Activated T-helper 1 cell treated with anti-CD3 and anti-CD28 coated beads, Interleukin-2, amount 50 U/mL, for 16 hours (primary cell): ENCODE data around the gene CAT.
"Not testable (repeated sequence)": the region's sequence is repeated elsewhere in the genome, so short reads cannot be mapped to it uniquely, and the experiment has no call there.

Source experiments
- DNase-seq, 2 donors: peaks; one replicate each; pipeline ENCODE4 v3.0.0-alpha.2; 2020; ENCODE audit warnings: low read depth in 1 of 2, low spot score in 1 of 2

Gene CAT

DNA sequence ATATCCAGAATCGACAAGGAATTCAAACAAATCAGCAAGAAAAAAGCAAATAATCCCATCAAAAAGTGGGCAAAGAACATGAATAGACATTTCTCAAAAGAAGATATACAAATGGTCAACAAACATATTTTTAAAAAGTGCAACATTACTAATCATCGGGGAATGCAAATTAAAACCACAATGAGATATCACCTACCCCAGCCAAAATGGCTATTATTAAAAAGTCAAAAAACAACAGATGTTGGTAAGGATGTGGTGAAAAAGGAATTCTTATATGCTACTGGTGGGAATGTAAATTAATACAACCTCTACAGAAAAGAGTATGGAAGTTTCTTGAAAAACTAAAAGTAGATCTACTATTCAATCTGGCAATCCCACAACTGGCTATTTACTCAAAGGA lies 13.9 kb upstream of the CAT start:
- DNase-seq: not testable (repeated sequence)

DNA sequence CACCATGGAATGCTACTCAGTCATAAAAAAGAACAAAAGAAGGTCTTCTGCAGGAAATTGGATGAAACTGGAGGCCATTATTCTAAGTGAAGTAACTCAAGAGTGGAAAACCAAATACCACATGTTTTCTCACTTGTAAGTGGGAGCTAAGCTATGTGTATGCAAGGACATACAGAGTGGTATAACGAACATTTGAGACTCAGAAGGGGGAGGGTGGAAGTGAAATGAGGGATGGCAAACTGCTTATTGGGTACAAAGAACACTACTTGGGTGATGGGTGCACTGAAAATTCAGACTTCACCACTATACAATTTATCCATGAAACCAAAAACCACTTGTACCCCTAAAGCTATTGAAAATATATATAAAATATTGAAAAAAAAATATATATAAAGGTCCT lies 13.4 kb upstream of the CAT start:
- no peak for DNase-seq

DNA sequence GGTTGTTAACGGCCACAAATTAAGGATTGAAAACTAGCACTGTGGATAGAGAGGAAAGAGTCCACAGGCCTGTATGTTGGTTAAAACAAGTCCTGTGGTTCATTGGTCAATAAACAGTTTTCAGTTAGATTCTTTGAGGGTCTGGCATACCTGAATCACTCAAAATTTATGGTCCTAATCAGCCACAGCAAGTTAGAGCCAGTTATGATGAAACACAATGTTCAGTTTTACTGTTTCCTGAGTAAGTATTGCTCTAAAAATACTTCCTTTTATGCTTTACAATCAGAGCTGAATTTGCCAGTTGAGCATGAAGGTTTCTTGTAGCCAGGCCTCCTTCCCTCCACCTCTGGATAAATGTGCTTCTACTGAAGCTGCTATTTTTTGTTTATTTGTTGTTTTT lies 12.9 kb upstream of the CAT start:
- no peak for DNase-seq

DNA sequence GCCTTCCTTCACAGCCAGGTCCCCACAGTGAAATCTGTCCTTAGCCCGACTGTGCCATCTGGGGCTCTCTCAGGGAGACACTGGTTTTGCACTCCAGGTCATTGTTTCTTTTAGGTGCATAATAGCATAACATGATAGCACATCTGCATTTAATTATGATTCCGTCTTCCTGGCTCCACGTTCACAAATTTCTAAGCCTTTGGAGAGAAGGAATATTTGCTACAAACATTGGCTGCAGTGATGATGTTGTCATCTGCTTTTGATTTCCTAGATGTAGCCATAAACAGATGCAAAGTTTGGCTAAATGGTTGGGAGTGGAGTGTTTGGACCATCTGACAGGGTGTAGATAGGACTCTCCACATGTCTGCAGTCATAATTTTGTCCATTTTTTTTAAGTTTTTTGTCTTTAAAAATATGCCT lies 12.0 kb upstream of the CAT start:
- DNase-seq: no peak

DNA sequence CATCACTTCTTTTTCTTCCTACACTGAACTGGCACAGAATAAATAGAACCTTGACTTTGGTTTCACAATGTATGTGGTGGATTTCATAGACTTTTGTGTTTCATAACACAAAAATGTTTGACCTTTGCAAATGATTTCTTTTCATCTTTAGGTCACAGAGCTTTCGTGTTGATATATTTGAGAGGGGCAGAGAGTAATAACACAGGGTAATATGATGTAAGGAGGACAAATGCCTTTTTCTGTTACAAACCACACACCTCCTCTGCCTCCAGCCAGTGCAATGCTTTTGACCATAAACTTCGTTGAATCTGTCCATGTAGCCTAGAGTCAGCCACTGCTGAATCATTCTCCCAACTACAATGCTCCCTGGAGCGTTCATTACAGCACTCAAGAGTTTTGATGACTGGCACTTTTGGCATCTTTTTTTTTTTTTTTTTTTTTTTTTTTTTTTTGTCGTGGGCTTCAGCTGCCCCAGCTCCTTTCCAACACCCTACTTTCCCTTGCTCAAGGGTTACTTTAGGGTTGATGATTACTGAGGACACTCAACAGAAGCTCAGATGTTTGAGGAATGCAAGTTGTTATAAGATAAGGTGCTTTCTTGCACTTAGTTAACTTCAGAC lies 11.4 kb upstream of the CAT start:
- DNase-seq: no peak

DNA sequence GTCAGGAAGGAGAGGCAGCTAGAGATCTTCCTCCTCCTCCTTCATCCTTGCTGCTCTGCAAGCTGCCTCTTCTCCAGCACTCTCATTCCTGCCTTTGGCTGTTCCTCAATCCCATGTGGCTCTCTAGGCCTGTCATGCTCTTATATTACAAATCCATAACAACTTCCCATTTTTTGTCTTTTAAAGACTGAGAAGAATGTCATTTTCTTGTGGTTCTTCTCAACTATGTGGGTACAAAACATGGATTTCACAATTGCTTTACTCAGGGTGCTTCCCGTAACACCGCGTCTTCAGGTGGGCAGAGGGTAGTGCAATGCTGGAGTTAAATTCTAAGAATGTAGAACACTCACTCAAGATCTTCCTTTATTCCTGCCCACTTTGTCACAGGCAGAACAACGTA lies 6.8 kb upstream of the CAT start:
- no peak for DNase-seq

DNA sequence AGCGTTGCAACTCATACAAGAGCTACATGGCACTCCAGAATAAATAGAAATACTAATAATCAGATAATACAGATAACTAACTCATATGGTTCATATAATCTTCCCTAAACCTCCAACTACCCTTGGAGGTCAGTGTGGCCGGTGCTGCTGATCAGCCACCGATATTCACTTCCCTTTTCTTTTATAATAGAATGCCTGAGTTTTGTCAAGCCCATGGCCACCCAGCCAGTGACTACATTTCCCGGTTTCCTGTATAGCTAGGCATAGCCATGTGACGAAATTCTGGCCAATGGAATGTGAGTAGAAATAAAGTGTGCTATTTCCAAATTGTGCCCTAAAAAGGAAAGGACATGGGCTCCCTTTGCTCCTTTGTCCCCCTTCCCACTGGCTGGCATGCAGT lies 5.9 kb upstream of the CAT start:
- DNase-seq: no peak

DNA sequence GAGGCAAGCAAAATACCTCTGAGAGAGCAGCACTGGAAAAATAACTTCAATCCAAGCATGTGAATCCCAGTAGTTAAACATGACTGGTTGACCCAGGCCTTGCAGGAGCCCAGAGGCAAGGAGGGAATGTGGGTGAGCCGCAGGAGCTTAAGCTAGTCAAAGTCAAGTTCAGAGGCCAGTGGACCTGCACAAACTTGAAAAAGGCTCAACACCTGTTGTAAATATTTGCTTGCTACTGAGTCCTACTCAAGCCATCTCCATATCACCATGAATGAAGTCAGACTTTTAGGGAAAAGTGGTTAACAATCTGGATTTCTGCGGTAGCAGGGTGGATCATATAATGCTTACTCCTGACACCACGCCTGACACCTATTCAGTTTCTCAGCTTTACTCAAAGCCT lies 4.8 kb upstream of the CAT start:
- no peak for DNase-seq

DNA sequence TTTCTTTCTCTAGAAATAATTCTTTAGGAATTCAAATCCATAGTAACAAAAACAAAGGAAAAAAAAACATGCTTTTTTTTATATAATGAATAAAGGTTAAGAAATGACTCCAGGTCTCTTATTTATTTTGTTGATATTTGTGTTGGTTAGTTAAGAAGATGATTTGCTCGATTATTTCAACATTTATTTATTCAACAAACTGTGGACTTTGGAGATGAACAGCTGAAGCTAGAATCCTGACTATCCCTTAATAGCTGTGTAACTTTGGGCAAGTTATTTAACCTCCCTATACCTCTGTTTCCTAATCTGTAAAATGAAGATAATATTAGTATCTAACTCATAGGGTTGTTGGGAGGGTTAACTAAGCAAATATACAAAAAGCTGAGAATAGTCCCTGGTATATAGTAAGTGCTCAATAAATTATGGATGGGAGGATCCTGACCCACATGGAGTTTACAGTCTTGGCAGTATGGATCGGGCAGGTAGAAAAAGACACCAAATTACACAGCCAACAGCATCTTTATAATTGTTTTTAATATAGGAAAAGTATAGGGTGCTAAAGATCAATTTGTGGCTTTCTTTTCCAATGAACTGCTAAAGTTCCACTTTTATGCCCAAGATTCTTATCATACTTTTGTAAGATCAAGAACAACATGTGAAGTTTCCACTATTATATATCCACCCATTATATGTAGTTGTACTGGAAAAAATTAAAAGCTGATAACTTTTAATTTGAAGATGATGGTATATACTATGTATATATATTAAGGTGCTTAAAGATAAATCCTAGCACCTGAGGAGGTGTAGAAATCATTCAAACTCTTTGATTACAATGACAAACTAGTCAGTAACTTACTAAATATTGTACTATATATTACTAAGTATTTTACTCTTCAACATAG lies 1.3 kb upstream of the CAT start:
- DNase-seq: no peak

DNA sequence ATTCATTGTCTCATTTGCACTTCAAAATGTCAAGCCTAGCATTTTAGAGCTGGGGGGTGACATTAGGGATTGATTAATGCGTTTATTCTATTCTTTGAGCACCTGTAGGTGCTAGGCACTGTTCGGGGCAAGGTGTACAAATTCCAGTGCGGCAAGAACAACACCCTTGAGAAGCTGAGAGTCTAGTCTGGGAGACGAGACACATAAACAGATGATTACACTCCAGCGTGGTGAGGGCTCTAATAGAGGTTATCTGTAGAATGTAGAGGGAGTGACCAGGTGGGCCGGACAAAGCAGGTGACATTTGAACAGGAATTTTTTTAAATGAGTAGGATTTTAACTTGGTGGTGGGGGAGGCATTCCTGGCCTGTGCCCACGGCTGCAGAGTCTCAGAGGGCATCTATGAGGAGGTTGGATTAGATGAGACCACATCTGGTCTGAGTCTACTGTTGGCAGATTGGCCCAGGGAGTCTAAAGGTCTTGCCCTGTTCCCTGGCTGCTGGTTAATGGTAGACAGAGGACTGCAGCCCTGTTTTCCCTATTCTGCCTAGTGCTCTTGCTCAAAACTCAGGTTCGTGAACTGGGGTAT lies 970 bp downstream of the CAT start:
- DNase-seq: no peak

DNA sequence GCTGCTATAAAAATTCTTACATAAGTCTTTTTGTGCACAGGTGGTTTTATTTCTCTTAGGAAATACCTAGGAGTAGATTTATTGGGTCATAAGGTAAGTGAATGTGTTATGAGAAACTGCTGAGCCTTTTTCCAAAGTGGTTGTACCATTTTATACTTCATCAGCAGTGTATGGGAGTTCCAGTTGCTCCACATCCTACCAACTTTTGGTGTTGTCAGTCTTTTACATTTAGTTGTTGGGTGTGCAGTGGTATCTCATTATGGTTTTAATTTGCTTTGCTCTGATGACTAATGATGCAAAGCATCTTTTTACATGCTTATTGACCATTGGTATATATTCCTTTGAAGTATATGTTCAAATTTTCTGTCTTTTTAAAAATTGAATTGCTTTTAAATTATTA lies 3.1 kb downstream of the CAT start:
- no peak for DNase-seq

DNA sequence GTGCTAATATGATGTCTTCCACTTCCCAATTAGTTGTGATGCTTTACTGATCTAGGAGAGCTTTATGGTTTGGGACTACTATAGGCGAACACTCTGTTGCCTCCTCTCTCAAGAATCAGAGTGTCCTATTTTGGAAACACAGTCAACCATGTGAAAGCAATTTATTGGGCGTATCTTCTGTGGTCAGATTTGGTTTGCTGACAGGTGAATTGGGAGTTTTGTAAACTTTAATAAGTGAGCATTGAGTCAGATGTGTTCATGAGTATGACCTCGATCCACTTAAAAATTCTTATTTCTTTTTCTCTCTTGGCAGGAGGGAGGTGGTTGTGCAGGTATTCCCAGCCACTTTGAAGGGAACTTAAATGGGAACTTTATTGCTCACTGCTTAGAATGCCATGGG lies 4.4 kb downstream of the CAT start:
- DNase-seq: no peak

DNA sequence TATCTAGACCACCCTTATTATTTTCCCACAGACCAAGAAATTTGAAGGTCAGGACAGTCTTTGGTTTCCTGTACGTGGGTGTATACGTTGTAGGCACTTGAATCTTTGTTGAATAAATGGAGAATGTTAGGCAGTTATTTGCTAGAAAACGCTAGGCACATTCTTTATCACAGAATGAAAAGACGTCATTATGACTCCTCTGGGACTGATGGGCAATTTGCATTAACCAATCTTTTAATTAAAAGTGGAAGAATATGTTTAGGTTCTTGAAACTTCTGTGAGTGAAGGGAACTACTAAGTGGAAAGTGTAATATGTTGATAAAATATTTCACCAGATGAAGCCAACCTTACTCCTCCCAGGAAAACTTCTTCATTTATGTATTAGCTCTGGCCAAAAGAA lies 5.7 kb downstream of the CAT start:
- DNase-seq: no peak

DNA sequence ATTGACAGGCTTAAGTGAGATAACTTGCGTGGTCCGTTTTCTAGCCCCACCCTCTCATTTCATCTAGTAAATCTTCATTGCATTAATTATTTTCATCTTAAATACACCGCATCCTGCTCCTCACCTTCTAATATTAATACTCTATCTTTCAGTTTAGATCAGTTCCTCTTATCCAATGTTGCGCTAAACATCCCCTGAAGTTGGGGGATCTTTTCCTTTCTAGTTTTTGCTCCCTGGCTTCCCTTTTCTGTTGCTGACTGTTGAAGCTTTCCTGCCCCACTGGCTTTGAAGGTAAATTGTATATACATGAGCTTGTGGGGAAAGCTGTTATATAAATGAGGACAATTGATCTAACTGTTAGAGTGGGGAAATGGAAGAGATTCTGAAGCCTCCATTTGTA lies 7.2 kb downstream of the CAT start:
- DNase-seq: no peak

DNA sequence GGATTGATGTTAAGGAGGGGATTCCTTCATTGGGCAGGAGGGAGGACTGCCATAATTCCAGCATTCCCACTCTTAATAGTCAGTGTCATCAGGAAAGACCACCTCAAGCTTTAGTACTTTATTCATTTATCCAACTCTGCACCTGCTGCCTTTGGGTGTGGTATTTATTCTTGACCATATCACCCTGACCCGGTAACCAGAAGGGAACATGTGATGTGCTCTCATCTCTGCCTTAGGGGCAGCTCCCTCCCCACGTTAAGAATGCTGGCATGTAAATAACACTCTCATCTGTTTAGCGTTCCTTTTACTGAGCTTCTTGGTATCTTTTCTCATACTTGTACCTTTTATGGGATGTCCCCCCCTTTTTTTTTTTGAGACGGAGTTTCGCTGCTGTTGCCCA lies 7.7 kb downstream of the CAT start:
- DNase-seq: no peak

DNA sequence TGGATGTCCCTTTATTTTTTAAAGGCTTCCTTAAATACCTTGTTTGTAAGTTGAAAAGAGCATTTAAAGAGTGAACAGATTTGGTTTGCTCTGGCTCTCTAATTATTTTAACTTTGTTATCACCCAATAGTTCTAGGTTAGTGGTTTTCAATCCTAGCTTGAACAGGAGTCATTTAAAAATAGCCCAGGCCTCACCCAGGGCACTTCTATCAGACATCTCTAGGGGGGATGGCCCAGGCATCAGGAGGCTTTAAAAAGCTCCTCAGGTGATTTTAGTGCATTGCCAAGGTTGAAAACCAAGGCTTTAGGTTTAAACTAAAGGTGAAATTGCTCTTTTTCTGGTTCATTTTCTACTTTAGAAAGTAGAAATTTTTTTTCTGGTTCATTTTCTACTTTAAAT lies 8.3 kb downstream of the CAT start:
- DNase-seq: no peak

DNA sequence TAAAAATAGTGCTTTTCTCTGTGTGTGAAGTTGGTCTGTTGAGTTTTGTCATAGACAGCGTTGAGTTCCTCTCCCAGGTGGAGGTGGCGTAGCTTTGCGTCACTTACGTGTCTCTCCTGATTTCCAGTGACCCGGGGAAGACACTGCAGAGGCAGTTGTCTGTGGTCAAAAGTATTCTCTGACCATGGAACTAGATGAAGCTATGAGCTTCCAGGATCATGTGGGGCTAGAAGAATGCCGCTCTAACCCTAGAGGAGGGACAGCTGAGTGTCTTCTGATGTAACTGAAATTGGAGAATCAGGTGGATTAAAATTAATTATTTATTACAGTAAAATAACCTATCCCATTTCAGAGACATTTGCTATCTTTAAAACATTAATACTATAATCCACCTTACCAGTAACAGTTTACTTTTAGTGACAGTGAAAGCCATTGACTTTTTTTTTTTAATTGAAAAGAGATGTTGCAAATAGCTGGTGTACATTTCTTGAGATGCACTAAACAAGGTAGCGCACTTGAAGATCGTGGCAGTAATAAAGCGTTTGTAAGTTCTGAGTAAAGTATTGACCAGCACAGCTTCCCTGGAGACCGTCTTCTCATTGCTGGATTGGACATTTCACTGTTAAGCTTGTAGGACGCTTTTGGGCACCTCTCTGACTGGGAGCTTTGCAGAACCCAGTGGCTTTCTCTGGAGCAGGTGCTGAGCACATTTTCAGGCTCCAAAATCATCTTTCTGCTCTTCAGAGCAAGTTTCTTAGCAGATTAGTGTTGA lies 9.7 kb downstream of the CAT start:
- no peak for DNase-seq

DNA sequence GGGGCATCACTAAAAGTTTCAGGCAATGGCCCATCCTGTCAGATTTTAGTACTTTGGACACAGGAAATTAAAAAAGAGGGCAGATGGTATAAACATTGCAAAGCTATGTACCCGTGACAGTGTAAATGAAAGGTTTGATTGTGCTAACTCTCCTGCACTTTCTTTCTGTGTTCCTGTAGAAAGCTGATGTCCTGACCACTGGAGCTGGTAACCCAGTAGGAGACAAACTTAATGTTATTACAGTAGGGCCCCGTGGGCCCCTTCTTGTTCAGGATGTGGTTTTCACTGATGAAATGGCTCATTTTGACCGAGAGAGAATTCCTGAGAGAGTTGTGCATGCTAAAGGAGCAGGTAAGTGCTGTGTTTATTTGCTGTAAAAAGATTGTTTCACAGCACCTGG lies 10.3 kb downstream of the CAT start:
- DNase-seq: no peak

DNA sequence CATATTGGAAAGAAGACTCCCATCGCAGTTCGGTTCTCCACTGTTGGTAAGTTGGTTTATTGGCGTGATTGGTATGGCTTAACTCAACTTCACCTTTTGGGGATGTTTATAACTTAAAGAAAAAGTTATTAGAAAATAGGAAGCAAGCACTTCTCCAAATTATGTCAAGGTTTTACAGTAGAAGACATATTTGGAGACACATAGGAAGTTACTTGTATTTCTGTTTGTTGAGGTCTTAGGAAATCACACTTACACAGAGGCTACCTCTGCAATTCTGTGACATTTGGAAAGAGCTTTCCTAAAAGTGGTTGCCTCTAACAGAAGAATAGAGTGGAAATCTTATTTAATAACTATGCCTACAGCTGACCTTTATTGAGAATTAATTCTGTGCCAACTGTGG lies 12.3 kb downstream of the CAT start:
- DNase-seq: no peak

DNA sequence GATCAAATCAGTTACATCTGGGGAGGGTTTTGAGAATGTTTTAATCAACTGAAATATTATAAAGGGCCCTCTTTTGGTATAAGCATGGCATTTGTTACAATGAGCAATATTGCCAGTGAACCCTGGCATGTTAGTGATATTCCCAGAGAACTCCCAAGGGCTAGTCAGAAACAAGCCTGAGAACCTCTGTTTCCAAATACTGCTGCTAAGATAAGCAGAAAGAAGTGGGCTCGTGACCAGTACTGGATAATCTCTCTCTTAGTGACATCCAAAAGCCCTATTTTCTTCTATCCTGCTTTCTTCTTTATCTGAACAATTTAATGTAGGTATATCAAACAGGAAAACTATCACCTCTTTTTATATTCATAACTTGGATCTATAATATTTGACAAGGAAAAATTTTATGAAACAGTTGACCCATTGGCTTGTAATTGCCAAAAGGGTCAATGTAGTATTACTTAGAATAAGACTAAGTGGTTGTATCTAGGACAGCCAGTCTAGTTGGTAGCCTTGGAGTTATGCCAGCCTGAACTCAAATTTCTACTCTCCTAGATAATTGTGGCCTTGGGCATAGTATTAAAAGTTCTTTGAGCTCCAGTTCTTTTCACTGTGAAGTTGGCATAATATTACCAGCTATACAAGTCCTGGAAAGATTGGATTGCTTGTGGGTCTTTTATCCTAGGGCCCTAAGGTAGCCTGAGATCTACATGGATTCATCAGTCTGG lies 15.7 kb downstream of the CAT start:
- no peak for DNase-seq

DNA sequence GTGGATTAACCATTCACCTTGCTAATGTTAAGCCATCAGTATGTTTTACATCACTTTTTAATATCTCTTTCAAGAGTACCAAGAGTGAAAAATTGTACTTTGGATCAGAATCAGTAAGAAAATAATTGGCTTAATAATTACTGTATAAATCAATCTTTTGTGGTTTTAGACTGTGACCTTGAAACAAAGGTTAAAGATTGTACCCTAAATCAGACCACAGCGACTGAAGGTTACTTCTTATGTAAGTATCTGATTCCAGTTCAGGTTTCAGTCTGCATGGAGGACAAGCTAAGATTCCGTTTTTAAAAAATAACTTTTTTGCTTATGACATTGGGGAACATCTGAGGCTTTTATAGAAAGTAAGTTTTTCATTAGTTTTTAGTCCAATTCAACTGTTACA lies 18.9 kb downstream of the CAT start:
- DNase-seq: no peak
